OCI-LY1 (cell line): ENCODE measurements around the gene SP6.

Experiments
- EZH2 ChIP-seq: fragments of 200-600 bp; sonication (generic), shearing (Covaris generic); IDR thresholded peaks from 2 replicates; pipeline ENCODE4 v1.8.0; 2017; ENCODE audit warnings: borderline replicate concordance, mixed run types, mild to moderate bottlenecking, antibody characterized with exemption, low read length, moderate library complexity, mixed read lengths
- TF ChIP-seq, protein P1 (sequence below): fragments of 200-600 bp; sonication (generic), shearing (Covaris generic); IDR thresholded peaks from 2 replicates; pipeline ENCODE4 v1.5.1; 2017; ENCODE audit warnings: mild to moderate bottlenecking, antibody characterized with exemption, low read length, moderate library complexity, mixed read lengths

DNA sequence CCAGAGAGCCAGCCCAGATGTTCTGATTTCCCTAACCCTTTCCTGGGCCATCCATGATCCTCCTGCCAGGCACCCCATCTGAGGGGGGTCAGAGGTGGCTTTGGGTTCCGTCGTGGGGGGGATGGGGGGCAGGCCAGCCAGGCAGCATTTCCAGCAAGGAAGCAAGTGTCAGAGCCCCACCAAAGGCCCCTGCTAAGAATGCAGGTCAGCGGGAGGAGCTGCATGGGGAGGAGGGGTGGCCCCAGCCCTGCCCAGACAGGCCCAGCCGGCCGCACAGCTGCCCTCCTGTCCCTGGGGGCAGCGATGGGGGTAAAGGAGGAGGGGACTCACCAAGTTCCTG is 7.6 kb downstream of the SP6 start:
- TF ChIP-seq, protein P1, sequence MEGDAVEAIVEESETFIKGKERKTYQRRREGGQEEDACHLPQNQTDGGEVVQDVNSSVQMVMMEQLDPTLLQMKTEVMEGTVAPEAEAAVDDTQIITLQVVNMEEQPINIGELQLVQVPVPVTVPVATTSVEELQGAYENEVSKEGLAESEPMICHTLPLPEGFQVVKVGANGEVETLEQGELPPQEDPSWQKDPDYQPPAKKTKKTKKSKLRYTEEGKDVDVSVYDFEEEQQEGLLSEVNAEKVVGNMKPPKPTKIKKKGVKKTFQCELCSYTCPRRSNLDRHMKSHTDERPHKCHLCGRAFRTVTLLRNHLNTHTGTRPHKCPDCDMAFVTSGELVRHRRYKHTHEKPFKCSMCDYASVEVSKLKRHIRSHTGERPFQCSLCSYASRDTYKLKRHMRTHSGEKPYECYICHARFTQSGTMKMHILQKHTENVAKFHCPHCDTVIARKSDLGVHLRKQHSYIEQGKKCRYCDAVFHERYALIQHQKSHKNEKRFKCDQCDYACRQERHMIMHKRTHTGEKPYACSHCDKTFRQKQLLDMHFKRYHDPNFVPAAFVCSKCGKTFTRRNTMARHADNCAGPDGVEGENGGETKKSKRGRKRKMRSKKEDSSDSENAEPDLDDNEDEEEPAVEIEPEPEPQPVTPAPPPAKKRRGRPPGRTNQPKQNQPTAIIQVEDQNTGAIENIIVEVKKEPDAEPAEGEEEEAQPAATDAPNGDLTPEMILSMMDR: no peak; the same call in 1 of the 2 replicates
- no peak for TF ChIP-seq EZH2
